H9 (cell line): ENCODE measurements around the gene MACROD1. TPM values are rescaled to one million over a fixed set of nuclear protein-coding genes. Genes with fewer than 3 reads are reported as not detected.
A peak's percentile ranks its signal among the peaks of the same experiment; 100 is the strongest.

Experiments
- DNase-seq: peaks from one replicate; pipeline ENCODE4 v3.0.0-alpha.2; 2017
- H2AFZ ChIP-seq: one replicate; pipeline ENCODE4 v1.6.1; 2013; ENCODE audit warnings: mild to moderate bottlenecking, low read length, control low read depth, moderate library complexity
- H2AK5ac ChIP-seq: 2 replicates; pipeline ENCODE4 v1.6.1; 2013; ENCODE audit warnings: low read length, control low read depth, mixed read lengths; ENCODE audit not compliant: insufficient read length
- H2BK120ac ChIP-seq: one replicate; pipeline ENCODE4 v1.6.1; 2013; ENCODE audit warnings: low read depth, mild to moderate bottlenecking, low read length, control low read depth, inconsistent platforms; ENCODE audit not compliant: poor library complexity, severe bottlenecking
- H2BK12ac ChIP-seq: 2 replicates; pipeline ENCODE4 v1.6.1; 2013; ENCODE audit warnings: low read length, control low read depth, mixed read lengths, low read depth; ENCODE audit not compliant: insufficient read length
- H2BK15ac ChIP-seq: 2 replicates; pipeline ENCODE4 v1.6.1; 2013; ENCODE audit warnings: low read depth, low read length, control low read depth
- H2BK20ac ChIP-seq: one replicate; pipeline ENCODE4 v1.6.1; 2013; ENCODE audit warnings: low read depth, mild to moderate bottlenecking, low read length, control low read depth, inconsistent platforms; ENCODE audit not compliant: poor library complexity, severe bottlenecking
- H2BK5ac ChIP-seq: 2 replicates; pipeline ENCODE4 v1.6.1; 2013; ENCODE audit warnings: low read length, control low read depth, mixed read lengths; ENCODE audit not compliant: insufficient read length
- H3K14ac ChIP-seq: 2 replicates; pipeline ENCODE4 v1.6.1; 2013; ENCODE audit warnings: low read length, control low read depth; ENCODE audit not compliant: insufficient read depth
- H3K18ac ChIP-seq: 2 replicates; pipeline ENCODE4 v1.6.1; 2013; ENCODE audit warnings: low read depth, mild to moderate bottlenecking, mixed read lengths, low read length, control low read depth; ENCODE audit not compliant: insufficient read length
- H3K23ac ChIP-seq: 2 replicates; pipeline ENCODE4 v1.6.1; 2013; ENCODE audit warnings: low read length, control low read depth, mixed read lengths, low read depth; ENCODE audit not compliant: insufficient read length
- H3K23me2 ChIP-seq: 2 replicates; pipeline ENCODE4 v1.6.1; 2013; ENCODE audit warnings: low read depth, mild to moderate bottlenecking, mixed read lengths, low read length, control low read depth; ENCODE audit not compliant: insufficient read length, poor library complexity, severe bottlenecking
- H3K27ac ChIP-seq: 2 replicates; pipeline ENCODE4 v1.5.1; 2013; ENCODE audit warnings: low read length, control low read depth, mixed read lengths, low read depth; ENCODE audit not compliant: insufficient read length
- H3K27me3 ChIP-seq: 2 replicates; pipeline ENCODE4 v1.6.1; 2013; ENCODE audit warnings: low read length, control low read depth, inconsistent platforms; ENCODE audit not compliant: insufficient read depth
- H3K4ac ChIP-seq: 2 replicates; pipeline ENCODE4 v1.6.1; 2013; ENCODE audit warnings: low read depth, mild to moderate bottlenecking, control low read depth, inconsistent platforms, low read length, moderate library complexity
- H3K4me1 ChIP-seq: 2 replicates; pipeline ENCODE4 v1.6.1; 2013; ENCODE audit warnings: low read length, control low read depth, inconsistent platforms; ENCODE audit not compliant: insufficient read depth
- H3K4me2 ChIP-seq: 2 replicates; pipeline ENCODE4 v1.6.1; 2013; ENCODE audit warnings: low read length, control low read depth, mixed read lengths; ENCODE audit not compliant: insufficient read length, insufficient read depth
- H3K56ac ChIP-seq: 2 replicates; pipeline ENCODE4 v1.6.1; 2013; ENCODE audit warnings: low read depth, mild to moderate bottlenecking, mixed read lengths, low read length, control low read depth; ENCODE audit not compliant: insufficient read length
- H3K79me1 ChIP-seq: 2 replicates; pipeline ENCODE4 v1.6.1; 2013; ENCODE audit warnings: low read depth, mild to moderate bottlenecking, moderate library complexity, low read length, control low read depth, inconsistent platforms; ENCODE audit not compliant: insufficient read depth, poor library complexity, severe bottlenecking
- H3K79me2 ChIP-seq: 2 replicates; pipeline ENCODE4 v1.6.1; 2013; ENCODE audit warnings: low read length, control low read depth, inconsistent platforms; ENCODE audit not compliant: insufficient read depth
- H3K9ac ChIP-seq: 2 replicates; pipeline ENCODE4 v1.6.1; 2013; ENCODE audit warnings: low read length, control low read depth, mixed read lengths; ENCODE audit not compliant: insufficient read length; ENCODE audit errors: extremely low read depth
- H3K9me3 ChIP-seq: one replicate; pipeline ENCODE4 v1.6.1; 2013; ENCODE audit warnings: low read depth, low read length, inconsistent platforms; ENCODE audit not compliant: control insufficient read depth
- H3T11ph ChIP-seq: one replicate; pipeline ENCODE4 v1.6.1; 2013; ENCODE audit warnings: mild to moderate bottlenecking, low read length, control low read depth, inconsistent platforms
- H4K20me1 ChIP-seq: one replicate; pipeline ENCODE4 v1.6.1; 2013; ENCODE audit not compliant: control insufficient read depth, insufficient read length, insufficient read depth
- H4K5ac ChIP-seq: 2 replicates; pipeline ENCODE4 v1.6.1; 2013; ENCODE audit warnings: low read depth, mild to moderate bottlenecking, mixed read lengths, low read length, control low read depth; ENCODE audit not compliant: insufficient read length
- H4K8ac ChIP-seq: replicated peaks from 2 replicates; pipeline ENCODE4 v1.6.1; 2013; ENCODE audit warnings: low read length, control low read depth, mixed read lengths, low read depth; ENCODE audit not compliant: insufficient read length
- H4K91ac ChIP-seq: 2 replicates; pipeline ENCODE4 v1.6.1; 2013; ENCODE audit warnings: low read depth, mild to moderate bottlenecking, moderate library complexity, mixed read lengths, low read length, control low read depth; ENCODE audit not compliant: insufficient read length
- H3K27ac Mint-ChIP-seq, 3 experiments: 2 replicates in 2 of 3; 3 replicates in 1 of 3; pipeline ENCODE4 v1.8.0; 2020 to 2021; ENCODE audit warnings: mixed read lengths in 3 of 3, mild to moderate bottlenecking in 1 of 3, moderate library complexity in 1 of 3
- H3K27me3 Mint-ChIP-seq: 2 replicates; pipeline ENCODE4 v1.8.0; 2021; ENCODE audit warnings: low read depth, mild to moderate bottlenecking, moderate library complexity, mixed read lengths
- H3K36me3 Mint-ChIP-seq, 3 experiments: 2 replicates in 2 of 3; 3 replicates in 1 of 3; pipeline ENCODE4 v1.8.0; 2020 to 2021; ENCODE audit warnings: low read depth in 3 of 3, mixed read lengths in 3 of 3; ENCODE audit not compliant: insufficient read depth in 1 of 3
- H3K4me1 Mint-ChIP-seq, 2 experiments: 2 replicates each; pipeline ENCODE4 v1.8.0; 2020; ENCODE audit warnings: mixed read lengths in 2 of 2
- H3K4me3 Mint-ChIP-seq, 2 experiments: 2 replicates in 1 of 2; 3 replicates in 1 of 2; pipeline ENCODE4 v1.8.0; 2020 to 2021; ENCODE audit warnings: mild to moderate bottlenecking in 2 of 2, mixed read lengths in 2 of 2, moderate library complexity in 1 of 2
- H3K9me3 Mint-ChIP-seq, 2 experiments: 2 replicates in 1 of 2; 3 replicates in 1 of 2; pipeline ENCODE4 v1.8.0; 2020; ENCODE audit warnings: mild to moderate bottlenecking in 2 of 2, mixed read lengths in 2 of 2, moderate library complexity in 1 of 2
- WGBS: extraction: QIAGEN DNeasy Blood & Tissue Kit; methylation state at CpG from one replicate; pipeline ENCODE4 v1.1.7; 2013; ENCODE audit warnings: missing lambda C conversion rate, low lambda C conversion rate, mixed read lengths; ENCODE audit not compliant: insufficient read length; ENCODE audit errors: extremely low coverage; 5-methylcytosine and 5-hydroxymethylcytosine counted together
- total RNA-seq: library from RNA; stranded (reverse); gene quantifications from 2 replicates; pipeline ENCODE4 v1.2.1, GENCODE V29; 2021
- TF ChIP-seq, protein P1 (sequence below): fragments of 200-600 bp; sonication (generic); conservative IDR thresholded peaks from 3 replicates; pipeline ENCODE4 v1.8.0; 2021; ENCODE audit warnings: antibody characterized with exemption, mild to moderate bottlenecking

Gene MACROD1
- total RNA-seq, 1 experiment from 2014 or later = 21.2 TPM

DNA sequence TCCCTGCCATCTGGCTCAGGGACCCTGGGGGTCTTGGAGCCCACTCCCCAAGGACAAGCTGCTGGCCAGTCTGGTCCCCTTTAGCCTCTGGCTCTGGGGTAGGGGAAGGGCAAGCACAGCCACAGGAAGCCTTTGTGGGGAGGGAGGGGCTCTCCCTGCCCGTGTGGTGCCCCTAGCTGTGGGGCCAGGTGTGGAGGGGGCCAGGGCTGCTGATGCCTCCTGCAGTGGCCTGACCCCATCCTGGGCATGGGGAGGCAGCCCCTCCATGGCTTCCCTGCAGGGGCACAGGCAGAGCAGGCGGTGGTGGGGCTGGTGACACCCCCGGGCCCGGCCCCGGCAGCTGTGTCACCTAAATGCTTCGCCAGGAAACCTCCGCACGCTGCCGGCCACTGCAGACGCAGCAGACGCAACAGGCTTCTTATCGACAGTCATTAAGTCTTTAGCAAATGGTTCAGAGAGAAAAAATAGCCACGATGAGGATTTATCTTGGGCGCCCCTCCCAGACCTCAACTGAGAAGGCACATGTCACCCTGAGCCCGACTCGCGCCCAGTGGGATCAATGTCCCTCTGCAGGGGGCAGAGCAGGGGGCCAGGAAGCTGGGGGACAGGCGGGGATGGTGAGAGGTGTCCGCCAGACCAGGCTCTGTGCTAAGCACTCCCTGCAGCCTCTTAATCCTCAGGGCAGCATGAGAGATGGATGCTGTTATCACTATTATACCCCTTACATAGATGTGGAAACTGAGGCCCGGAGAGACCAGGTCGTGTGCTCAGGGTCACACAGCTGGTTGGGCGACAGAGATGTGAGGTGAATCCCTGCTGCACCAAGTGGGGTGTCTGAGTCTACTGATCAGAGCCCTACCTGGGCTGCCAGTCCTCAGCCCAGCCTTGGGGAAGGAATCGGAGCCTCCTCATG lies 96.3 kb downstream of the MACROD1 start:
- H2AFZ ChIP-seq = no peak overlapping the region
- H3K27ac ChIP-seq = no peak overlapping the region
- no peak overlapping the region for H3K4ac ChIP-seq
- H2BK20ac ChIP-seq = no peak overlapping the region
- no peaks in the 10 kb centered on the region; the same call in 1 of the 2 replicates for H3K27me3 ChIP-seq
- H3K23ac ChIP-seq = no peak overlapping the region
- H3K79me2 ChIP-seq = no peaks in the 10 kb centered on the region
- no peak overlapping the region for H3K9ac ChIP-seq
- no peak overlapping the region for H4K91ac ChIP-seq
- H3K56ac ChIP-seq = no peak overlapping the region
- H3K4me2 ChIP-seq = no peak overlapping the region
- H3K14ac ChIP-seq = no peak overlapping the region; the same call in 1 of the 2 replicates
- Mint-ChIP-seq H3K4me1 (peaks cover 11 to 37% of the 10 kb centered on the region in 2 experiments), H3K4me3 (no peak overlapping the region), H3K27me3 (peaks cover 57% of the 10 kb centered on the region), H3K9me3 (no peaks in the 10 kb centered on the region), H3K27ac (peak overlapping the region in 1 of 3 experiments; percentile 41; a peak in 2 of 7 replicates), H3K36me3 (no peaks in the 10 kb centered on the region)
- H2AK5ac ChIP-seq = no peak overlapping the region
- H4K20me1 ChIP-seq = peaks cover 2% of the 10 kb centered on the region
- H3K79me1 ChIP-seq = no peaks in the 10 kb centered on the region
- no peak for DNase-seq
- no peaks in the 10 kb centered on the region for H3K9me3 ChIP-seq
- no peak overlapping the region for H4K5ac ChIP-seq
- TF ChIP-seq, protein P1, sequence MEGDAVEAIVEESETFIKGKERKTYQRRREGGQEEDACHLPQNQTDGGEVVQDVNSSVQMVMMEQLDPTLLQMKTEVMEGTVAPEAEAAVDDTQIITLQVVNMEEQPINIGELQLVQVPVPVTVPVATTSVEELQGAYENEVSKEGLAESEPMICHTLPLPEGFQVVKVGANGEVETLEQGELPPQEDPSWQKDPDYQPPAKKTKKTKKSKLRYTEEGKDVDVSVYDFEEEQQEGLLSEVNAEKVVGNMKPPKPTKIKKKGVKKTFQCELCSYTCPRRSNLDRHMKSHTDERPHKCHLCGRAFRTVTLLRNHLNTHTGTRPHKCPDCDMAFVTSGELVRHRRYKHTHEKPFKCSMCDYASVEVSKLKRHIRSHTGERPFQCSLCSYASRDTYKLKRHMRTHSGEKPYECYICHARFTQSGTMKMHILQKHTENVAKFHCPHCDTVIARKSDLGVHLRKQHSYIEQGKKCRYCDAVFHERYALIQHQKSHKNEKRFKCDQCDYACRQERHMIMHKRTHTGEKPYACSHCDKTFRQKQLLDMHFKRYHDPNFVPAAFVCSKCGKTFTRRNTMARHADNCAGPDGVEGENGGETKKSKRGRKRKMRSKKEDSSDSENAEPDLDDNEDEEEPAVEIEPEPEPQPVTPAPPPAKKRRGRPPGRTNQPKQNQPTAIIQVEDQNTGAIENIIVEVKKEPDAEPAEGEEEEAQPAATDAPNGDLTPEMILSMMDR = no peak
- no peaks in the 10 kb centered on the region for H3K4me1 ChIP-seq
- no peak overlapping the region for H2BK120ac ChIP-seq
- H3T11ph ChIP-seq = no peak overlapping the region
- no peak overlapping the region for H2BK5ac ChIP-seq
- H4K8ac ChIP-seq = no peak overlapping the region
- no peaks in the 10 kb centered on the region for H3K23me2 ChIP-seq
- H2BK15ac ChIP-seq = no peak overlapping the region
- no peak overlapping the region for H2BK12ac ChIP-seq
- no CpG with 5 or more reads among the region's 23 CpGs for WGBS
- H3K18ac ChIP-seq = no peak overlapping the region
